ENCODE results near the gene LPIN1.

- TF ChIP-seq CTCF (IDR thresholded peaks at IDR 0.05) (no peak), POLR2A (IDR thresholded peaks at IDR 0.05) (no peak)
Observed at GRCh38 chr2:11715987-11716652, 30.3 kb upstream of the LPIN1 start.
